Neutrophil (primary cell): Measurements from ENCODE around the gene SSTR3.

ENCODE experiments used
- H3K27ac ChIP-seq: fragments of 200-600 bp; sonication (generic); 2 replicates; pipeline ENCODE4 v1.5.1; 2016; ENCODE audit warnings: mild to moderate bottlenecking, moderate library complexity
- H3K27me3 ChIP-seq: fragments of 200-600 bp; sonication (generic); 2 replicates; pipeline ENCODE4 v1.6.0; 2016; ENCODE audit warnings: mild to moderate bottlenecking
- H3K36me3 ChIP-seq: fragments of 200-600 bp; sonication (generic); 2 replicates; pipeline ENCODE4 v1.5.1; 2017
- H3K4me1 ChIP-seq, 2 experiments: fragments of 200-600 bp in 1 of 2; sonication (generic) in 1 of 2; 1 replicate in 1 of 2; 2 replicates in 1 of 2; pipeline versions ENCODE4 v1.5.1 to v1.6.1; 2013 to 2016; ENCODE audit warnings: low read depth in 1 of 2, low read length in 1 of 2, mild to moderate bottlenecking in 1 of 2, moderate library complexity in 1 of 2; ENCODE audit not compliant: control insufficient read depth in 1 of 2, insufficient read depth in 1 of 2
- H3K4me3 ChIP-seq, 2 experiments: fragments of 200-600 bp in 1 of 2; sonication (generic) in 1 of 2; 1 replicate in 1 of 2; 2 replicates in 1 of 2; pipeline ENCODE4 v1.5.1; 2013 to 2016; ENCODE audit warnings: low read depth in 1 of 2, low read length in 1 of 2, mild to moderate bottlenecking in 1 of 2, moderate library complexity in 1 of 2
- H3K9me3 ChIP-seq: fragments of 200-600 bp; sonication (generic); 2 replicates; pipeline ENCODE4 v1.5.1; 2016
- CTCF ChIP-seq: fragments of 200-600 bp; sonication (generic); IDR thresholded peaks from 2 replicates; pipeline ENCODE4 v1.5.1; 2016; ENCODE audit warnings: antibody characterized with exemption

The SSTR3 gene

GRCh38 chr22:37187891-37188761, 24.2 kb downstream of the SSTR3 start, which contains the start of gene C1QTNF6:
TSS of gene C1QTNF6 (minus strand) at chr22:37188247. CDS start at chr22:37188213, 34 bp downstream.
- no peak within 1 kb of the TSS for H3K4me3 ChIP-seq
- H3K4me1 ChIP-seq: no peaks in the 10 kb centered on the region
- no peak within 1 kb of the TSS for H3K27ac ChIP-seq
- no peaks in the 10 kb centered on the region for H3K36me3 ChIP-seq
- H3K9me3 ChIP-seq: no peaks in the 10 kb centered on the region
- peaks cover 17% of the 10 kb centered on the region for H3K27me3 ChIP-seq
- TF ChIP-seq CTCF: no peak

- Histone ChIP-seq H3K9me3 (no peaks in the 10 kb centered on the region), H3K4me1 (no peaks in the 10 kb centered on the region), H3K27me3 (peaks cover 17% of the 10 kb centered on the region), H3K36me3 (no peaks in the 10 kb centered on the region), H3K4me3 (no peak overlapping the region), H3K27ac (no peak overlapping the region)
- TF ChIP-seq CTCF: no peak
Measured at GRCh38 chr22:37187552-37187890, 24.8 kb downstream of the SSTR3 start.

- H3K27ac ChIP-seq: no peak overlapping the region
- TF ChIP-seq CTCF: no peak
- H3K4me3 ChIP-seq: no peak overlapping the region
- no peaks in the 10 kb centered on the region for H3K9me3 ChIP-seq
- peaks cover 17% of the 10 kb centered on the region for H3K27me3 ChIP-seq
- no peaks in the 10 kb centered on the region for H3K4me1 ChIP-seq
- H3K36me3 ChIP-seq: no peaks in the 10 kb centered on the region
Measured at GRCh38 chr22:37186997-37187522, 25.2 kb downstream of the SSTR3 start.

- TF ChIP-seq CTCF: no peak
- no peak overlapping the region for H3K27ac ChIP-seq
- H3K9me3 ChIP-seq: no peaks in the 10 kb centered on the region
- no peaks in the 10 kb centered on the region for H3K36me3 ChIP-seq
- peaks cover 17% of the 10 kb centered on the region for H3K27me3 ChIP-seq
- H3K4me1 ChIP-seq: no peaks in the 10 kb centered on the region
- H3K4me3 ChIP-seq: no peak overlapping the region
Measured at GRCh38 chr22:37186228-37186996, 25.9 kb downstream of the SSTR3 start.

GRCh38 chr22:37185646-37186227, 26.5 kb downstream of the SSTR3 start:
- H3K9me3 ChIP-seq: no peaks in the 10 kb centered on the region
- peaks cover 0 to 4% of the 10 kb centered on the region in 2 experiments for H3K4me1 ChIP-seq
- H3K4me3 ChIP-seq: no peak overlapping the region
- no peaks in the 10 kb centered on the region for H3K36me3 ChIP-seq
- H3K27ac ChIP-seq: no peak overlapping the region
- H3K27me3 ChIP-seq: peaks cover 17% of the 10 kb centered on the region
- no peak for TF ChIP-seq CTCF
